Choroid plexus epithelial cell (primary cell): ENCODE measurements around the gene RXRA.

ENCODE experiments used
- DNase-seq: peaks from one replicate; pipeline ENCODE4 v3.0.0-alpha.2; 2010; ENCODE audit warnings: low read depth
- H3K4me3 ChIP-seq: 2 replicates; pipeline ENCODE4 v1.5.1; 2011; ENCODE audit warnings: low read depth, mild to moderate bottlenecking, control low read depth, low read length, moderate library complexity
- CTCF ChIP-seq: conservative IDR thresholded peaks from 2 replicates; pipeline ENCODE4 v1.5.1; 2011; ENCODE audit warnings: low read depth, mild to moderate bottlenecking, control low read depth, inconsistent platforms, low read length, moderate library complexity

The RXRA gene

GRCh38 chr9:134412298-134412711 lies 86.0 kb downstream of the RXRA start:
- no peak for TF ChIP-seq CTCF
- no peak for DNase-seq
- H3K4me3 ChIP-seq: no peak overlapping the region

GRCh38 chr9:134413112-134413715 lies 87.0 kb downstream of the RXRA start:
- no peak for TF ChIP-seq CTCF
- DNase-seq: no peak
- no peak overlapping the region for H3K4me3 ChIP-seq

GRCh38 chr9:134413890-134414623 lies 87.8 kb downstream of the RXRA start:
- peak; percentile 78 for DNase-seq
- TF ChIP-seq CTCF: no peak
- H3K4me3 ChIP-seq: no peak overlapping the region

GRCh38 chr9:134414900-134415425 lies 88.7 kb downstream of the RXRA start:
- H3K4me3 ChIP-seq: no peak overlapping the region
- no peak for TF ChIP-seq CTCF
- DNase-seq: no peak

GRCh38 chr9:134416385-134417015 lies 90.2 kb downstream of the RXRA start:
- no peak overlapping the region for H3K4me3 ChIP-seq
- TF ChIP-seq CTCF: no peak
- no peak for DNase-seq

- no peak for TF ChIP-seq CTCF
Observed at GRCh38 chr9:134418354-134418753, 92.1 kb downstream of the RXRA start.

More at GRCh38 chr9:134418354-134418753, 92.1 kb downstream of the RXRA start:
- no peak overlapping the region for H3K4me3 ChIP-seq
- DNase-seq: no peak
